ENCODE results near the gene AFMID.

DNA sequence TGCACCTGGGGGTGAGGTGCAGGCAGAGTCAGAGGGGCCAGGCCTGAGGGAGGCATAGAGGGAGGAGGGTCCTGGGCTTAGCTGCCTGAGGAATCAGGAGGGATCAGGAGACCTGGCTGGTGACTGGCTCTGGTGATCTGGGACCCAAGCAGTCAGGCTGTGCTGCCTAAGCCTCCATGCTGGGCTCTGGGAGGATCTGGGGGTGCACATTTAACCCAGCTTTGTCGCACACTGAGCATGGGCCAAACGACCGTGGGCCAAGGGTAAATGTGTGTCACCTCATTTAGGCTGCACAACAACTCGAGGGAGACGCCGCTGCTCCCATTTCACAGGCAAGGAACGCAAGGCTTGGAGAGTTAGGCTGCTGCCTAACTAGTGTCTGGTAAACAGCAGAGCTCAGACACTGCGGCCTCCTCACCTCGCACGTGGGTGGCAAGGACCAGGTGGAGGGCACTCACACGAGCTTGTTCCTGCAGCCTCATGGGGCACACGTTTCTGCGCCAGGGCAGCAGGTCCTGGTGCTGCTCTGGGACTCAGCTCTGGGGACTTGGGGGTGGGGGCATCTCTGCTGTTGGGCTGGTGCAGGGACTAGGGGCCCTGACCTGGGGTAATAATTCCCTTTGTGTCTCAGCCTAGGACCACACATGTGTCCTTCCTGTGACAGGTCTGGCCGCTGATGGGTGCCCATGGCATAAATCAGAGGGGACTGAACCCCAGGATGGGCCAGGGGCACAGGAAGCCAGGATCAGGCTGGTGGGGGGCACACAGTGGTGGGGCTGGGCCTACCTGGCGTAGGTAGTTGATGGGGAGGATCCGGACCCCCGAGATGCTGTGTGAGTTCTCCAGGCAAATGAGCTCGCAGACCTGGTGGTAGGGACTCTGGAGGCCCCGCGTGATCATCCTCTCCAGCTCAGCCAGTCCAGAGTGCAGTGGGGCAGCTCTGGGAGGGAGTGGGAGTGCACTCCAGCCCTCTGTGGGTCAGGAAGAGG is 63.0 kb downstream of the AFMID start:
- TF ChIP-seq CTCF (IDR thresholded peaks at IDR 0.05; ENCODE audit: borderline replicate concordance, extremely low read depth, low read length, poor library complexity, severe bottlenecking) (no peak), EZH2 (IDR thresholded peaks at IDR 0.05; ENCODE audit: borderline replicate concordance, low read depth, low read length, severe bottlenecking) (no peak)
